ENCODE data around the gene NFKBIL1. TPM values are rescaled to one million over a fixed set of nuclear protein-coding genes. Genes with fewer than 3 reads are reported as not detected.

The NFKBIL1 gene
- total and polyA plus RNA-seq, 10 of the 15 experiments (the other 5 are each of a cell fraction or from before 2014, with no cell fraction given): 0.19 to 15.1 (median 7.0) TPM

- POLR2A ChIA-PET: interaction anchor here (0.6 kb wide), 1 partner anchor 120 kb away, joined by 5 read pairs; no protein-coding TSS in a partner anchor
- peaks cover 39 to 47% of the 10 kb centered on the region in 2 experiments for H3K36me3 ChIP-seq (ENCODE audit: control insufficient read depth in 2 of 2, insufficient read depth in 2 of 2, low read length in 1 of 2)
- no peak overlapping the region for H2AFZ ChIP-seq (ENCODE audit: control insufficient read depth, low read depth, low read length)
- H3K79me2 ChIP-seq (ENCODE audit: control insufficient read depth, insufficient read depth, low read length): peaks cover 40% of the 10 kb centered on the region
- intact Hi-C loops (cut with micrococcal nuclease; ENCODE audit: unreplicated experiment) (no loop called here), in situ Hi-C loops (cut with MboI) (no loop called here)
- H3K27ac ChIP-seq (ENCODE audit: control insufficient read depth, insufficient read depth): no peak overlapping the region
- H3K9ac ChIP-seq (ENCODE audit: control insufficient read depth, insufficient read depth, low read length): no peak overlapping the region
- DNase-seq (ENCODE audit: low read depth, low spot score) (no peak), ATAC-seq (no peak), FAIRE-seq (no peak)
- SMC1A ChIA-PET (ENCODE audit: uncharacterized antibody, unreplicated experiment): no interaction called here
- no TSS peak for BruUV-seq (replicated peaks)
- WGBS (ENCODE audit: insufficient coverage, insufficient replicate concordance, low lambda C conversion rate, missing lambda C conversion rate): 96% methylated on average over 1 of the region's 1 CpG
- H3K4me2 ChIP-seq (ENCODE audit: control insufficient read depth, insufficient read depth): no peak overlapping the region
- RAD21 ChIA-PET (ENCODE audit: unreplicated experiment): no interaction called here
- no peaks in the 10 kb centered on the region for H3K27me3 ChIP-seq (replicated peaks in 1 of 2; ENCODE audit: control insufficient read depth in 2 of 2, insufficient read depth in 2 of 2, low read length in 1 of 2)
- CTCF ChIA-PET: interaction anchor here (0.6 kb wide), 1 partner anchor 9 kb away, joined by 4 read pairs; no protein-coding TSS in a partner anchor
- H3K4me1 ChIP-seq (ENCODE audit: control insufficient read depth, insufficient read depth, low read length): no peaks in the 10 kb centered on the region
- H3K4me3 ChIP-seq: no peak overlapping the region
- H4K20me1 ChIP-seq (ENCODE audit: control insufficient read depth, insufficient read depth): peaks cover 3% of the 10 kb centered on the region
- H3K9me3 ChIP-seq (replicated peaks; ENCODE audit: control insufficient read depth, insufficient read depth, low read length): no peaks in the 10 kb centered on the region
- no peak for TF ChIP-seq GABPA (IDR thresholded peaks at IDR 0.05; ENCODE audit: low read depth)
- TF ChIP-seq ZNF274 (IDR thresholded peaks at IDR 0.05; ENCODE audit: insufficient read depth, insufficient read length): no peak
- no peak for TF ChIP-seq FOXM1 (IDR thresholded peaks at IDR 0.05; ENCODE audit: low read depth, low read length)
- no peak for TF ChIP-seq HCFC1 (IDR thresholded peaks at IDR 0.05; ENCODE audit: low read length)
- no peak for TF ChIP-seq MEF2B (IDR thresholded peaks at IDR 0.05; ENCODE audit: partially characterized antibody, poor library complexity, severe bottlenecking)
- no peak for TF ChIP-seq SMARCA5 (IDR thresholded peaks at IDR 0.05)
- no peak for TF ChIP-seq RCOR1 (conservative IDR thresholded peaks at IDR 0.05; ENCODE audit: low read depth, low read length)
- TF ChIP-seq NR2F1 (conservative IDR thresholded peaks at IDR 0.05): no peak
- no peak for TF ChIP-seq BHLHE40 (IDR thresholded peaks at IDR 0.05; ENCODE audit: borderline replicate concordance in 1 of 2, low read depth in 2 of 2, low read length in 1 of 2)
Measured at GRCh38 chr6:31533455-31533841, 14.0 kb upstream of the NFKBIL1 start.

GRCh38 chr6:31534011-31534410 lies 13.4 kb upstream of the NFKBIL1 start:
- FAIRE-seq (no peak), ATAC-seq (no peak), DNase-seq (ENCODE audit: low read depth, low spot score) (no peak)
- peak overlapping the region; percentile 13; the same call in 1 of the 2 replicates for H3K4me2 ChIP-seq (ENCODE audit: control insufficient read depth, insufficient read depth)
- in situ Hi-C loops (cut with MboI) (no loop called here), intact Hi-C loops (cut with micrococcal nuclease; ENCODE audit: unreplicated experiment) (no loop called here)
- H3K4me3 ChIP-seq: no peak overlapping the region
- H3K9me3 ChIP-seq (replicated peaks; ENCODE audit: control insufficient read depth, insufficient read depth, low read length): no peaks in the 10 kb centered on the region
- H3K27ac ChIP-seq (ENCODE audit: control insufficient read depth, insufficient read depth): no peak overlapping the region
- 92% methylated on average over 6 of the region's 6 CpGs for WGBS (ENCODE audit: insufficient coverage, insufficient replicate concordance, low lambda C conversion rate, missing lambda C conversion rate)
- no peak overlapping the region for H3K9ac ChIP-seq (ENCODE audit: control insufficient read depth, insufficient read depth, low read length)
- TF ChIP-seq SMAD1 (IDR thresholded peaks at IDR 0.05; ENCODE audit: low read depth, partially characterized antibody) (no peak), POLR2AphosphoS5 (IDR thresholded peaks at IDR 0.05; ENCODE audit: low read length) (no peak; the same call in 1 of the 2 replicates), MAX (IDR thresholded peaks at IDR 0.05; ENCODE audit: low read depth, low read length) (no peak)
- RAD21 ChIA-PET (ENCODE audit: unreplicated experiment): no interaction called here
- SMC1A ChIA-PET (ENCODE audit: uncharacterized antibody, unreplicated experiment): no interaction called here
- no peaks in the 10 kb centered on the region for H3K4me1 ChIP-seq (ENCODE audit: control insufficient read depth, insufficient read depth, low read length)
- POLR2A ChIA-PET: interaction anchor here (0.6 kb wide), 1 partner anchor 120 kb away, joined by 5 read pairs; no protein-coding TSS in a partner anchor
- H3K36me3 ChIP-seq (ENCODE audit: control insufficient read depth in 2 of 2, insufficient read depth in 2 of 2, low read length in 1 of 2): peaks cover 42 to 53% of the 10 kb centered on the region in 2 experiments
- peaks cover 45% of the 10 kb centered on the region for H3K79me2 ChIP-seq (ENCODE audit: control insufficient read depth, insufficient read depth, low read length)
- peaks cover 3% of the 10 kb centered on the region for H4K20me1 ChIP-seq (ENCODE audit: control insufficient read depth, insufficient read depth)
- CTCF ChIA-PET: interaction anchor here (0.6 kb wide), 1 partner anchor 10 kb away, joined by 4 read pairs; no protein-coding TSS in a partner anchor
- BruUV-seq (replicated peaks): no TSS peak
- H3K27me3 ChIP-seq (replicated peaks in 1 of 2; ENCODE audit: control insufficient read depth in 2 of 2, insufficient read depth in 2 of 2, low read length in 1 of 2): no peaks in the 10 kb centered on the region
- H2AFZ ChIP-seq (ENCODE audit: control insufficient read depth, low read depth, low read length): no peak overlapping the region
